SK-N-SH treated with all-trans-retinoic acid at 6 μM for 48 hours (cell line): ENCODE data around the gene GNG14.

Experiments
- ARNTL ChIP-seq: fragments of 450-650 bp; formaldehyde crosslinking; IDR thresholded peaks from 2 replicates; pipeline ENCODE4 v1.5.0; 2020; ENCODE audit warnings: low read depth, mild to moderate bottlenecking, moderate library complexity, borderline replicate concordance
- BACH2 ChIP-seq: fragments of 250-450 bp; sonication (Bioruptor Pico); IDR thresholded peaks from 2 replicates; pipeline ENCODE4 v1.9.0; 2021; ENCODE audit warnings: mild to moderate bottlenecking, borderline replicate concordance
- CSDC2 ChIP-seq: fragments of 250-450 bp; sonication (Bioruptor Pico); IDR thresholded peaks from 2 replicates; pipeline ENCODE4 v1.5.0; 2020; ENCODE audit warnings: mild to moderate bottlenecking, moderate library complexity
- ESRRG ChIP-seq: fragments of 250-450 bp; sonication (Bioruptor Pico); IDR thresholded peaks from 2 replicates; pipeline ENCODE4 v1.6.1; 2021; ENCODE audit warnings: mild to moderate bottlenecking
- ISL1 ChIP-seq: fragments of 250-450 bp; sonication (Bioruptor Pico); IDR thresholded peaks from 2 replicates; pipeline ENCODE4 v2.1.2; 2022; ENCODE audit warnings: mild to moderate bottlenecking, moderate library complexity
- PPARA ChIP-seq: fragments of 250-450 bp; sonication (Bioruptor Pico); IDR thresholded peaks from 2 replicates; pipeline ENCODE4 v1.5.0; 2020; ENCODE audit warnings: mild to moderate bottlenecking, borderline replicate concordance
- SNAI2 ChIP-seq: fragments of 250-450 bp; sonication (Bioruptor Pico); IDR thresholded peaks from 2 replicates; pipeline ENCODE4 v1.5.0; 2020; ENCODE audit warnings: mild to moderate bottlenecking, moderate library complexity
- TCF4 ChIP-seq: fragments of 250-450 bp; sonication (Bioruptor Pico); IDR thresholded peaks from 2 replicates; pipeline ENCODE4 v1.8.0; 2021; ENCODE audit warnings: mild to moderate bottlenecking, moderate library complexity, borderline replicate concordance
- ZFP3 ChIP-seq: fragments of 250-450 bp; sonication (Bioruptor Pico); IDR thresholded peaks from 2 replicates; pipeline ENCODE4 v1.5.0; 2020; ENCODE audit warnings: mild to moderate bottlenecking, moderate library complexity
- ZFP30 ChIP-seq: fragments of 450-650 bp; formaldehyde crosslinking; IDR thresholded peaks from 2 replicates; pipeline ENCODE4 v1.5.0; 2022; ENCODE audit warnings: mild to moderate bottlenecking, moderate library complexity
- ZNF70 ChIP-seq: fragments of 450-650 bp; formaldehyde crosslinking; IDR thresholded peaks from 2 replicates; pipeline ENCODE4 v1.5.0; 2020; ENCODE audit warnings: mild to moderate bottlenecking, moderate library complexity
- TF ChIP-seq, protein P1 (sequence below): fragments of 250-450 bp; sonication (Bioruptor Pico); IDR thresholded peaks from 2 replicates; pipeline ENCODE4 v1.8.0; 2020; ENCODE audit warnings: mild to moderate bottlenecking, moderate library complexity, borderline replicate concordance
- TF ChIP-seq, protein P2 (sequence below): fragments of 250-450 bp; sonication (Bioruptor Pico); IDR thresholded peaks from 2 replicates; pipeline ENCODE4 v1.5.1; 2020; ENCODE audit warnings: low read depth, mild to moderate bottlenecking, moderate library complexity

DNA sequence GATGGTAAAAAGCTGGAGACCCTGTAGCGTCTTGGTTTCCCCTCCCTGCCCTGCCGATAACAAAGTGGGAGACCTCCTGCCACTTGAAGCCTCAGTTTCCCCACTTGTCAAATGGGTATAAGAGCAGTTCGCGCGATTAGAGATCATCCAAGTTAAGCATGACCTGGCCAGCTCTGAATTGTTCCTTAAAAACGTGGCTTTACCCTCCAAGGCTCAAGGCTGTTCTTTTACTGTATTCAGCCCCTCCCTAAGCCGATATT, 35.5 kb downstream of the GNG14 start:
- no peak for TF ChIP-seq CSDC2 (CRISPR knock-in tag)
- TF ChIP-seq ZNF70 (CRISPR knock-in tag): no peak
- TF ChIP-seq, protein P1, sequence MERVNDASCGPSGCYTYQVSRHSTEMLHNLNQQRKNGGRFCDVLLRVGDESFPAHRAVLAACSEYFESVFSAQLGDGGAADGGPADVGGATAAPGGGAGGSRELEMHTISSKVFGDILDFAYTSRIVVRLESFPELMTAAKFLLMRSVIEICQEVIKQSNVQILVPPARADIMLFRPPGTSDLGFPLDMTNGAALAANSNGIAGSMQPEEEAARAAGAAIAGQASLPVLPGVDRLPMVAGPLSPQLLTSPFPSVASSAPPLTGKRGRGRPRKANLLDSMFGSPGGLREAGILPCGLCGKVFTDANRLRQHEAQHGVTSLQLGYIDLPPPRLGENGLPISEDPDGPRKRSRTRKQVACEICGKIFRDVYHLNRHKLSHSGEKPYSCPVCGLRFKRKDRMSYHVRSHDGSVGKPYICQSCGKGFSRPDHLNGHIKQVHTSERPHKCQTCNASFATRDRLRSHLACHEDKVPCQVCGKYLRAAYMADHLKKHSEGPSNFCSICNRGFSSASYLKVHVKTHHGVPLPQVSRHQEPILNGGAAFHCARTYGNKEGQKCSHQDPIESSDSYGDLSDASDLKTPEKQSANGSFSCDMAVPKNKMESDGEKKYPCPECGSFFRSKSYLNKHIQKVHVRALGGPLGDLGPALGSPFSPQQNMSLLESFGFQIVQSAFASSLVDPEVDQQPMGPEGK: no peak
- no peak for TF ChIP-seq ESRRG (CRISPR knock-in tag)
- TF ChIP-seq ZFP30 (CRISPR knock-in tag): no peak
- TF ChIP-seq, protein P2, sequence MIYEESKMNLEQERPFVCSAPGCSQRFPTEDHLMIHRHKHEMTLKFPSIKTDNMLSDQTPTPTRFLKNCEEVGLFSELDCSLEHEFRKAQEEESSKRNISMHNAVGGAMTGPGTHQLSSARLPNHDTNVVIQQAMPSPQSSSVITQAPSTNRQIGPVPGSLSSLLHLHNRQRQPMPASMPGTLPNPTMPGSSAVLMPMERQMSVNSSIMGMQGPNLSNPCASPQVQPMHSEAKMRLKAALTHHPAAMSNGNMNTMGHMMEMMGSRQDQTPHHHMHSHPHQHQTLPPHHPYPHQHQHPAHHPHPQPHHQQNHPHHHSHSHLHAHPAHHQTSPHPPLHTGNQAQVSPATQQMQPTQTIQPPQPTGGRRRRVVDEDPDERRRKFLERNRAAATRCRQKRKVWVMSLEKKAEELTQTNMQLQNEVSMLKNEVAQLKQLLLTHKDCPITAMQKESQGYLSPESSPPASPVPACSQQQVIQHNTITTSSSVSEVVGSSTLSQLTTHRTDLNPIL (CRISPR knock-in tag): no peak
- TF ChIP-seq BACH2 (CRISPR knock-in tag): no peak
- no peak for TF ChIP-seq ISL1 (CRISPR knock-in tag)
- no peak for TF ChIP-seq PPARA (CRISPR knock-in tag)
- no peak for TF ChIP-seq ZFP3 (CRISPR knock-in tag)
- TF ChIP-seq ARNTL (CRISPR knock-in tag): no peak
- TF ChIP-seq TCF4 (CRISPR knock-in tag): no peak
- no peak for TF ChIP-seq SNAI2
